ENCODE data around the gene KIAA1328.

The KIAA1328 gene

DNA sequence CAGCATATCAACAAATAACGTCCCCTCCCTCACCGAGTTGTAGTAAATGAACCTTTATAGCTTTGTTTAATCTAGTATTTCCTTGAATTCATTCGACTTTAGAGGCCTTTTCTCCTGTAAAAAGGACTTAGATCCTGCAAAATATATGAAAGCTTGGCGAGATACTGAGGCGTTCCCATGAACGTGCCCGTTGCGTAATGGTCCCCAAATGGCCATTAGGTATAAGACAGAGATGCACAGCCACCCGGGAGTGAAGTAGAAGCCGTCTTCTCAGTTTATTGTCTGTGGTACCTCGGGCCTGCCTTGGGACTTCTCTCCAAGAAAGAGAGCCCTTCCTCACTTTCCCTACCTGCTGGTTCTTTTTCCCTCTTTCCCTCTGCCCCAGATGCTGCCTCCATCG lies 426.0 kb downstream of the KIAA1328 start:
- Histone ChIP-seq H2AFZ (ENCODE audit: low read depth, low read length, severe bottlenecking) (no peak overlapping the region), H3K27ac (ENCODE audit: low read depth, low read length) (no peak overlapping the region), H3K79me2 (ENCODE audit: insufficient read depth, low read length) (no peaks in the 10 kb centered on the region), H4K20me1 (ENCODE audit: low read depth, low read length) (no peaks in the 10 kb centered on the region), H3K9ac (ENCODE audit: low read length) (no peak overlapping the region), H3K36me3 (ENCODE audit: low read length) (no peaks in the 10 kb centered on the region), H3K4me3 (ENCODE audit: insufficient read depth, low read length, poor library complexity, severe bottlenecking) (no peak overlapping the region), H3K9me2 (replicated peaks; ENCODE audit: insufficient read depth, low read length) (no peaks in the 10 kb centered on the region), H3K9me3 (ENCODE audit: insufficient read depth, low read length) (no peaks in the 10 kb centered on the region), H3K4me2 (ENCODE audit: low read depth, low read length, poor library complexity, severe bottlenecking) (no peak overlapping the region), H3F3A (ENCODE audit: insufficient read depth) (no peaks in the 10 kb centered on the region), H3K27me3 (ENCODE audit: low read length) (no peaks in the 10 kb centered on the region)
- TF ChIP-seq, protein P1, sequence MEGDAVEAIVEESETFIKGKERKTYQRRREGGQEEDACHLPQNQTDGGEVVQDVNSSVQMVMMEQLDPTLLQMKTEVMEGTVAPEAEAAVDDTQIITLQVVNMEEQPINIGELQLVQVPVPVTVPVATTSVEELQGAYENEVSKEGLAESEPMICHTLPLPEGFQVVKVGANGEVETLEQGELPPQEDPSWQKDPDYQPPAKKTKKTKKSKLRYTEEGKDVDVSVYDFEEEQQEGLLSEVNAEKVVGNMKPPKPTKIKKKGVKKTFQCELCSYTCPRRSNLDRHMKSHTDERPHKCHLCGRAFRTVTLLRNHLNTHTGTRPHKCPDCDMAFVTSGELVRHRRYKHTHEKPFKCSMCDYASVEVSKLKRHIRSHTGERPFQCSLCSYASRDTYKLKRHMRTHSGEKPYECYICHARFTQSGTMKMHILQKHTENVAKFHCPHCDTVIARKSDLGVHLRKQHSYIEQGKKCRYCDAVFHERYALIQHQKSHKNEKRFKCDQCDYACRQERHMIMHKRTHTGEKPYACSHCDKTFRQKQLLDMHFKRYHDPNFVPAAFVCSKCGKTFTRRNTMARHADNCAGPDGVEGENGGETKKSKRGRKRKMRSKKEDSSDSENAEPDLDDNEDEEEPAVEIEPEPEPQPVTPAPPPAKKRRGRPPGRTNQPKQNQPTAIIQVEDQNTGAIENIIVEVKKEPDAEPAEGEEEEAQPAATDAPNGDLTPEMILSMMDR (IDR thresholded peaks at IDR 0.05; ENCODE audit: insufficient read depth, low read length, poor library complexity, severe bottlenecking) = no peak
- TF ChIP-seq EZH2phosphoT487 (conservative IDR thresholded peaks at IDR 0.05; ENCODE audit: low read length) = no peak

DNA sequence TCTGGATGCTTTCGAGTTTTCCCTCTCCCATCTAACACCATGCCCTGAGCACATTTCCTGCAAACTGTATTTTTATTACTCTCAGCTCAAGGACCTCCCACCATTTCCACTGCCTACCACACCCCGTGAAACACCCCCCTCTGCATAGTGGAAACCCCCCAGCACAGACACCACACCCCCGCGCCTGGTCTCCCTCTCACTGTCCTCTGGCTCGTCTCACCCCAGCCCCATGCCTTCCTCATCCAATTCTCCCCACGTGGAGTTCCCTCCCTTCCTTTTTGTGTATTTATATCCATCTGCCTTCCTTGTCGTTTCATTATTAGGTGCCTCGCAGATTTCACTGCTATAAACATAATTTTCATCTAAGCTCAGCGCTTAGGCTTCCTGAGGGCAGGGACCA lies 429.2 kb downstream of the KIAA1328 start:
- Histone ChIP-seq H3K4me3 (ENCODE audit: insufficient read depth, low read length, poor library complexity, severe bottlenecking) (no peak overlapping the region), H2AFZ (ENCODE audit: low read depth, low read length, severe bottlenecking) (no peak overlapping the region), H3K27ac (ENCODE audit: low read depth, low read length) (no peak overlapping the region), H3K4me2 (ENCODE audit: low read depth, low read length, poor library complexity, severe bottlenecking) (no peak overlapping the region), H3K9me2 (replicated peaks; ENCODE audit: insufficient read depth, low read length) (no peaks in the 10 kb centered on the region), H3K36me3 (ENCODE audit: low read length) (no peaks in the 10 kb centered on the region), H3K9ac (ENCODE audit: low read length) (no peak overlapping the region), H3F3A (ENCODE audit: insufficient read depth) (no peaks in the 10 kb centered on the region), H4K20me1 (ENCODE audit: low read depth, low read length) (no peaks in the 10 kb centered on the region), H3K9me3 (ENCODE audit: insufficient read depth, low read length) (no peaks in the 10 kb centered on the region), H3K27me3 (ENCODE audit: low read length) (no peaks in the 10 kb centered on the region), H3K79me2 (ENCODE audit: insufficient read depth, low read length) (no peaks in the 10 kb centered on the region)
- TF ChIP-seq EZH2phosphoT487 (conservative IDR thresholded peaks at IDR 0.05; ENCODE audit: low read length) = no peak
- TF ChIP-seq, protein P1 (IDR thresholded peaks at IDR 0.05; ENCODE audit: insufficient read depth, low read length, poor library complexity, severe bottlenecking) = no peak

DNA sequence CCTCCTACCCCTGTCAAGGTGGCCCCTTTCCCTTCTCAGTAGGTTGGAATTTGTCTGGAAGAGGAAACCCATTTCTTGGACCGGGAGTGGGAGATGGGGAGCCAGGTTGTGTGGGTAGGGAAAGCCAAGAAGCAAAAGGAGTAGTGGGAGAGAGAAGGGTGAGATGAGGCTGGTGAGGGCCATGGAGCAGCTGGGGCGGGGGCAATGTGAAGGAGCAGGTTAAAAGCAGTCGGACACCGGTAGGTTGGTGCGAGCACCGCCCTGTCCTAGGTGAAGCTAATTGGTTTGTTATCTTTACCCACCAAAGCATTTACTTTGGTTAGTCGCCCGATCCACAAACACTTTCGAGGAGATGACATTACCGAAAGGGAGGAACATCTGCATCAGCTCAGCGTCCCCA lies 429.9 kb downstream of the KIAA1328 start:
- Histone ChIP-seq H3K36me3 (ENCODE audit: low read length) (no peaks in the 10 kb centered on the region), H3K4me2 (ENCODE audit: low read depth, low read length, poor library complexity, severe bottlenecking) (no peak overlapping the region), H3K27ac (ENCODE audit: low read depth, low read length) (no peak overlapping the region), H3K27me3 (ENCODE audit: low read length) (no peaks in the 10 kb centered on the region), H3F3A (ENCODE audit: insufficient read depth) (no peaks in the 10 kb centered on the region), H3K9me2 (replicated peaks; ENCODE audit: insufficient read depth, low read length) (no peaks in the 10 kb centered on the region), H3K4me3 (ENCODE audit: insufficient read depth, low read length, poor library complexity, severe bottlenecking) (no peak overlapping the region), H3K9ac (ENCODE audit: low read length) (no peak overlapping the region), H3K79me2 (ENCODE audit: insufficient read depth, low read length) (no peaks in the 10 kb centered on the region), H4K20me1 (ENCODE audit: low read depth, low read length) (no peaks in the 10 kb centered on the region), H3K9me3 (ENCODE audit: insufficient read depth, low read length) (no peaks in the 10 kb centered on the region), H2AFZ (ENCODE audit: low read depth, low read length, severe bottlenecking) (no peak overlapping the region)
- TF ChIP-seq EZH2phosphoT487 (conservative IDR thresholded peaks at IDR 0.05; ENCODE audit: low read length) = no peak
- TF ChIP-seq, protein P1 (IDR thresholded peaks at IDR 0.05; ENCODE audit: insufficient read depth, low read length, poor library complexity, severe bottlenecking) = no peak
